Measurements from ENCODE around the gene KIF19. TPM values are rescaled to one million over a fixed set of nuclear protein-coding genes. Genes with fewer than 3 reads are reported as not detected.

Gene KIF19
- total and polyA plus RNA-seq, 10 of the 15 experiments (the other 5 are each of a cell fraction or from before 2014, with no cell fraction given), result 0.06 to 0.07 TPM; not detected in 8

DNA sequence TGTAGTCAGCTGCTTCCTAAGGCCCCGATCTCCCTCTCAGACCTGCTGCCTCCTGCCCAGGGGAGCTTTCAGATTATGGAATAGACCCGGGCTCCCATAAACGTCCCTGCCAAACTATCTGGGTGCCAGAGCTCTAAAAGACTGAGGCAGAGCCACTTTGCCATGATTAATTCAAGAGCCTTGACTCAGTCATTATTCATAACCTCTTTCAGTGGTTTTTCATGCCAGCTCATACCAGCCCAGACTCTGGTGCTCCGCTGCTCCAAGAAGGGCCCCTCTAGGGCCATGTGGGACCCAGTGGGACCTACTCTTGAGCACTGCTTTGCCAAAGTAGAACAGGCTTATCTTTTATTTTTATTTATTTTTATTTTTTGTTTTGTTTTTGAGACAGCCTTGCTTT is 28.1 kb upstream of the KIF19 start:
- no peak for DNase-seq (ENCODE audit: low read depth, low spot score)
- BruUV-seq (replicated peaks), result no TSS peak
- Histone ChIP-seq H3K79me2 (ENCODE audit: control insufficient read depth, insufficient read depth, low read length) (no peaks in the 10 kb centered on the region), H3K4me3 (no peak overlapping the region), H3K9ac (ENCODE audit: control insufficient read depth, insufficient read depth, low read length) (no peak overlapping the region), H3K9me3 (replicated peaks; ENCODE audit: control insufficient read depth, insufficient read depth, low read length) (no peaks in the 10 kb centered on the region), H3K36me3 (ENCODE audit: control insufficient read depth in 2 of 2, insufficient read depth in 2 of 2, low read length in 1 of 2) (no peaks in the 10 kb centered on the region), H3K4me1 (ENCODE audit: control insufficient read depth, insufficient read depth, low read length) (no peaks in the 10 kb centered on the region), H3K4me2 (ENCODE audit: control insufficient read depth, insufficient read depth) (no peak overlapping the region), H3K27me3 (replicated peaks in 1 of 2; ENCODE audit: control insufficient read depth in 2 of 2, insufficient read depth in 2 of 2, low read length in 1 of 2) (no peaks in the 10 kb centered on the region), H3K27ac (ENCODE audit: control insufficient read depth, insufficient read depth) (no peak overlapping the region), H4K20me1 (ENCODE audit: control insufficient read depth, insufficient read depth) (no peaks in the 10 kb centered on the region), H2AFZ (ENCODE audit: control insufficient read depth, low read depth, low read length) (no peak overlapping the region)
- POLR2A ChIA-PET, result interaction anchor here (0.9 to 1.5 kb wide), 2 partner anchors 13 kb away, joined by 3 read pairs; no protein-coding TSS in a partner anchor
- in situ Hi-C loops (cut with MboI), result loop anchor here (25.0 kb wide), 1 partner anchor 1886 kb away; no protein-coding TSS in a partner anchor
- RAD21 ChIA-PET (ENCODE audit: unreplicated experiment), result interaction anchor here (1.3 to 7.9 kb wide), 6 partner anchors 13 to 170 kb away, joined by 3 to 102 read pairs (median 4); no protein-coding TSS in a partner anchor
- SMC1A ChIA-PET (ENCODE audit: uncharacterized antibody, unreplicated experiment), result interaction anchor here (1.1 to 6.8 kb wide), 5 partner anchors 12 to 160 kb away, joined by 3 to 101 read pairs (median 9); partner anchors contain the start of gene TTYH2
- intact Hi-C loops (cut with micrococcal nuclease; ENCODE audit: unreplicated experiment), result no loop called here
- WGBS (ENCODE audit: insufficient coverage, insufficient replicate concordance, low lambda C conversion rate, missing lambda C conversion rate), result 13% methylated on average over 4 of the region's 4 CpGs
- FAIRE-seq, result no peak
- CTCF ChIA-PET, result interaction anchor here (0.9 to 8.5 kb wide), 17 partner anchors 12 to 234 kb away, joined by 3 to 160 read pairs (median 7); partner anchors contain the start of genes CD300LB, GPR142 and TTYH2
- ATAC-seq, result peak; percentile 62
- TF ChIP-seq HSF1 (IDR thresholded peaks at IDR 0.05; ENCODE audit: low read depth, low read length) (no peak), ZNF207 (IDR thresholded peaks at IDR 0.05; ENCODE audit: borderline replicate concordance) (no peak), SREBF2 (IDR thresholded peaks at IDR 0.05; ENCODE audit: low read length) (no peak), TCF3 (IDR thresholded peaks at IDR 0.05; ENCODE audit: borderline replicate concordance, insufficient read depth, low read depth, low read length) (no peak), ZBTB11 (CRISPR knock-in tag; IDR thresholded peaks at IDR 0.05) (no peak), ZZZ3 (IDR thresholded peaks at IDR 0.05; ENCODE audit: control insufficient read depth, insufficient read length, low read depth) (no peak), CHD4 (IDR thresholded peaks at IDR 0.05) (no peak), IRF4 (IDR thresholded peaks at IDR 0.05; ENCODE audit: low read depth, low read length) (no peak)
- TF ChIP-seq, protein P1, sequence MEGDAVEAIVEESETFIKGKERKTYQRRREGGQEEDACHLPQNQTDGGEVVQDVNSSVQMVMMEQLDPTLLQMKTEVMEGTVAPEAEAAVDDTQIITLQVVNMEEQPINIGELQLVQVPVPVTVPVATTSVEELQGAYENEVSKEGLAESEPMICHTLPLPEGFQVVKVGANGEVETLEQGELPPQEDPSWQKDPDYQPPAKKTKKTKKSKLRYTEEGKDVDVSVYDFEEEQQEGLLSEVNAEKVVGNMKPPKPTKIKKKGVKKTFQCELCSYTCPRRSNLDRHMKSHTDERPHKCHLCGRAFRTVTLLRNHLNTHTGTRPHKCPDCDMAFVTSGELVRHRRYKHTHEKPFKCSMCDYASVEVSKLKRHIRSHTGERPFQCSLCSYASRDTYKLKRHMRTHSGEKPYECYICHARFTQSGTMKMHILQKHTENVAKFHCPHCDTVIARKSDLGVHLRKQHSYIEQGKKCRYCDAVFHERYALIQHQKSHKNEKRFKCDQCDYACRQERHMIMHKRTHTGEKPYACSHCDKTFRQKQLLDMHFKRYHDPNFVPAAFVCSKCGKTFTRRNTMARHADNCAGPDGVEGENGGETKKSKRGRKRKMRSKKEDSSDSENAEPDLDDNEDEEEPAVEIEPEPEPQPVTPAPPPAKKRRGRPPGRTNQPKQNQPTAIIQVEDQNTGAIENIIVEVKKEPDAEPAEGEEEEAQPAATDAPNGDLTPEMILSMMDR (IDR thresholded peaks at IDR 0.05 in 2 of 3, conservative IDR thresholded peaks at IDR 0.05 in 1 of 3; ENCODE audit: control insufficient read depth in 2 of 3, extremely low read depth in 1 of 3, insufficient read depth in 1 of 3, low read depth in 3 of 3, low read length in 3 of 3), result no peak
- TF ChIP-seq, protein P2, sequence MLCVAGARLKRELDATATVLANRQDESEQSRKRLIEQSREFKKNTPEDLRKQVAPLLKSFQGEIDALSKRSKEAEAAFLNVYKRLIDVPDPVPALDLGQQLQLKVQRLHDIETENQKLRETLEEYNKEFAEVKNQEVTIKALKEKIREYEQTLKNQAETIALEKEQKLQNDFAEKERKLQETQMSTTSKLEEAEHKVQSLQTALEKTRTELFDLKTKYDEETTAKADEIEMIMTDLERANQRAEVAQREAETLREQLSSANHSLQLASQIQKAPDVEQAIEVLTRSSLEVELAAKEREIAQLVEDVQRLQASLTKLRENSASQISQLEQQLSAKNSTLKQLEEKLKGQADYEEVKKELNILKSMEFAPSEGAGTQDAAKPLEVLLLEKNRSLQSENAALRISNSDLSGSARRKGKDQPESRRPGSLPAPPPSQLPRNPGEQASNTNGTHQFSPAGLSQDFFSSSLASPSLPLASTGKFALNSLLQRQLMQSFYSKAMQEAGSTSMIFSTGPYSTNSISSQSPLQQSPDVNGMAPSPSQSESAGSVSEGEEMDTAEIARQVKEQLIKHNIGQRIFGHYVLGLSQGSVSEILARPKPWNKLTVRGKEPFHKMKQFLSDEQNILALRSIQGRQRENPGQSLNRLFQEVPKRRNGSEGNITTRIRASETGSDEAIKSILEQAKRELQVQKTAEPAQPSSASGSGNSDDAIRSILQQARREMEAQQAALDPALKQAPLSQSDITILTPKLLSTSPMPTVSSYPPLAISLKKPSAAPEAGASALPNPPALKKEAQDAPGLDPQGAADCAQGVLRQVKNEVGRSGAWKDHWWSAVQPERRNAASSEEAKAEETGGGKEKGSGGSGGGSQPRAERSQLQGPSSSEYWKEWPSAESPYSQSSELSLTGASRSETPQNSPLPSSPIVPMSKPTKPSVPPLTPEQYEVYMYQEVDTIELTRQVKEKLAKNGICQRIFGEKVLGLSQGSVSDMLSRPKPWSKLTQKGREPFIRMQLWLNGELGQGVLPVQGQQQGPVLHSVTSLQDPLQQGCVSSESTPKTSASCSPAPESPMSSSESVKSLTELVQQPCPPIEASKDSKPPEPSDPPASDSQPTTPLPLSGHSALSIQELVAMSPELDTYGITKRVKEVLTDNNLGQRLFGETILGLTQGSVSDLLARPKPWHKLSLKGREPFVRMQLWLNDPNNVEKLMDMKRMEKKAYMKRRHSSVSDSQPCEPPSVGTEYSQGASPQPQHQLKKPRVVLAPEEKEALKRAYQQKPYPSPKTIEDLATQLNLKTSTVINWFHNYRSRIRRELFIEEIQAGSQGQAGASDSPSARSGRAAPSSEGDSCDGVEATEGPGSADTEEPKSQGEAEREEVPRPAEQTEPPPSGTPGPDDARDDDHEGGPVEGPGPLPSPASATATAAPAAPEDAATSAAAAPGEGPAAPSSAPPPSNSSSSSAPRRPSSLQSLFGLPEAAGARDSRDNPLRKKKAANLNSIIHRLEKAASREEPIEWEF (IDR thresholded peaks at IDR 0.05; ENCODE audit: insufficient replicate concordance, low read depth, low read length), result no peak
